HG02884 (cell line): ENCODE results near the gene OR5H1.
"Not testable (repeated sequence)": the region's sequence is repeated elsewhere in the genome, so short reads cannot be mapped to it uniquely, and the experiment has no call there.

Experiments used
- ATAC-seq: cut with Tn5 transposase; IDR thresholded peaks from one replicate; pipeline ENCODE4 v1.9.1; 2021; ENCODE audit warnings: mild to moderate bottlenecking, moderate library complexity; ENCODE audit not compliant: unreplicated experiment

The OR5H1 gene

GRCh38 chr3:98130421-98130820 lies at the start of gene OR5H1:
OR5H1 (plus strand) TSS chr3:98130721; CDS start chr3:98132698, 1,977 bp downstream.
- ATAC-seq = no peak

GRCh38 chr3:98086873-98087272 lies 43.6 kb upstream of the OR5H1 start, which contains the start of gene OR5AC2:
OR5AC2 (plus strand) TSS chr3:98087173; CDS start chr3:98087173, 0 bp downstream.
- ATAC-seq = no peak

GRCh38 chr3:98095882-98096281 lies 34.6 kb upstream of the OR5H1 start:
- ATAC-seq = no peak

- no peak for ATAC-seq
Observed at GRCh38 chr3:98099848-98100247, 30.7 kb upstream of the OR5H1 start.

GRCh38 chr3:98108162-98108561 lies 22.4 kb upstream of the OR5H1 start:
- ATAC-seq = no peak

- ATAC-seq = no peak
Observed at GRCh38 chr3:98109807-98110549, 20.5 kb upstream of the OR5H1 start.

- ATAC-seq = no peak
Observed at GRCh38 chr3:98110550-98110908, 20.0 kb upstream of the OR5H1 start.

GRCh38 chr3:98114264-98114663 lies 16.3 kb upstream of the OR5H1 start:
- ATAC-seq = no peak

- no peak for ATAC-seq
Observed at GRCh38 chr3:98115717-98116116, 14.8 kb upstream of the OR5H1 start.

- no peak for ATAC-seq
Observed at GRCh38 chr3:98136631-98137030, 6.1 kb downstream of the OR5H1 start.

GRCh38 chr3:98137826-98138557 lies 7.5 kb downstream of the OR5H1 start:
- ATAC-seq = not testable (repeated sequence)

- no peak for ATAC-seq
Observed at GRCh38 chr3:98140531-98140930, 10.0 kb downstream of the OR5H1 start.

- no peak for ATAC-seq
Observed at GRCh38 chr3:98147179-98147578, 16.7 kb downstream of the OR5H1 start, which contains the start of gene OR5H14. OR5H14 (plus strand) TSS chr3:98147479; CDS start chr3:98149386, 1,907 bp downstream.

GRCh38 chr3:98148751-98149150 lies 18.2 kb downstream of the OR5H1 start:
- ATAC-seq = no peak

- ATAC-seq = not testable (repeated sequence)
Observed at GRCh38 chr3:98149456-98149855, 18.9 kb downstream of the OR5H1 start.

- no peak for ATAC-seq
Observed at GRCh38 chr3:98151241-98151640, 20.7 kb downstream of the OR5H1 start.

GRCh38 chr3:98166396-98166795 lies 35.9 kb downstream of the OR5H1 start, which contains the start of gene OR5H15:
OR5H15 (plus strand) TSS chr3:98166696; CDS start chr3:98168700, 2,004 bp downstream.
- no peak for ATAC-seq

- ATAC-seq = no peak
Observed at GRCh38 chr3:98171071-98171470, 40.5 kb downstream of the OR5H1 start.

GRCh38 chr3:98172621-98173020 lies 42.1 kb downstream of the OR5H1 start:
- no peak for ATAC-seq

- no peak for ATAC-seq
Observed at GRCh38 chr3:98180319-98180890, 49.9 kb downstream of the OR5H1 start.

GRCh38 chr3:98182196-98182595 lies 51.7 kb downstream of the OR5H1 start:
- ATAC-seq = no peak

GRCh38 chr3:98185180-98185579 lies 54.7 kb downstream of the OR5H1 start:
- no peak for ATAC-seq
